HG03025 (cell line): Measurements from ENCODE around the gene CCDC30.
"Not testable (repeated sequence)": the region's sequence is repeated elsewhere in the genome, so short reads cannot be mapped to it uniquely, and the experiment has no call there.

ENCODE experiments used
- ATAC-seq: cut with Tn5 transposase; IDR thresholded peaks from one replicate; pipeline ENCODE4 v1.9.1; 2021; ENCODE audit warnings: mild to moderate bottlenecking, moderate library complexity; ENCODE audit not compliant: unreplicated experiment, low FRiP score

The CCDC30 gene

DNA sequence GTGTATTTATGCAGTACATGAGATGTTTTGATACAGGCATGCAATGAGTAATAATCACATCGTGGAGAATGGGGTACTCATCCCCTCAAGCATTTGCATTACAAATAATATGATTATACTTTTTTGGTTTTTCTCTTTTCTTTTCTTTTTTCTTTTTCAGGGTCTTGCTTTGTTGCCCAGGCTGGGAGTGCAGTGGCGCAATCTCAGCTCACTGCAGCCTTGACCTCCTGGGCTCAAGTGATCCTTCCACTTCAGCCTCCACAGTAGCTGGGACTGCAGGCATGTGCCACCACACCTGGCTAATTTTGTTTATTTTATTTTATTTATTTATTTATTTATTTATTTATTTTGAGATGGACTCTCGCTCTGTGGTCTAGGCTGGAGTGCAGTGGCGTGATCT is 158.1 kb downstream of the CCDC30 start:
- not testable (repeated sequence) for ATAC-seq

DNA sequence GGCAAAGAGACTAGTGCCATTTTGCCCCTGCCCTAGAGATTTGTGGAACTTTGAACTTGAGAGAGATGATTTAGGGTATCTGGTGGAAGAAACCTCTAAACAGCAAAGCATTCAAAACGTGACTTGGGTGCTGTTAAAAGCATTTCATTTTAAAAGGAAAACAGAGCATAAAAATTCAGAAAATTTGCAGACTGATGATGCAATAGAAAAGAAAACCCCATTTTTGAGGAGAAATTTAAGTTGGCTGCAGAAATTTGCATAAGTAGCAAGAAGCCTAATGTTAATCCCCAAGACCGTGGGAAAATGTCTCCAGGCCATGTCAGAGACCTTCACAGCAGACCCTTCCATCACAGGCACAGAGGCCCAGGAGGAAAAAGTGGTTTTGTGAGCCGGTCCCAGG is 164.1 kb downstream of the CCDC30 start:
- ATAC-seq: not testable (repeated sequence)

DNA sequence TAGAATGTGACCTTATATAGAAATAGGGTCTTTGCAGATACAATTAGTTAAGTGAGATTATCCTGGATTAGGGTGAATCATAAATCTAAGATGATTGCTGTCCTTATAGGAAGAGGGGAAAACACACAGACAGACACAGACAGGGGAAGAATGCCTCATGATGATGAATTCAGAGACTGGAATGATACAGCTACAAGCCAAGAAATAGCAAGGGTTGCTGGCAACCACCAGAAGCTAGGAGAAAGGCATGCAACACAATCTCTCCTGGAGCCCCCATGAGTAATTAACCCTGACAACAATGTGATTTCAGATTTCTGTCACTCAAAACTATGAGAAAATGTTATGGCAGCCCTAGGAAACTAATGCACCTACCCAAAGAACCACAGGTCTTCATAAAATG is 176.0 kb downstream of the CCDC30 start:
- ATAC-seq: no peak

DNA sequence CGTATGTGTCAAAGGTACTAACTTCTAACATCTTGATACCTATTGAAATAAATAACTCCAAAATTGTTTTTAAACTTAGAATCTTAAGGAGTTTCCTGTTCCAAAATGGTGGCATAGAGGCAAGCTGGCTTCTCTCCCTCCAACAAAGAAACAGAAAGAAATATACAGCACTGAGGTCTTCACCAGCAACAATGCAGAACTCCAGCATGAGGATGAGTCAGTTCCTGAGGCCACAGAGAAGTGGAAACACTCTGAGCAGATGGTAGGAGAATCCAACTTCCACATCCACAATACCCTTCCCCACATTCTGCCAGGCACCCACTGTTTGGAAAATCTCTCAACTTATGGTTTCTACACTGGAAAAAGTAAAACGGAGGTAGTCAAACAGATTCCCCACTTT is 183.0 kb downstream of the CCDC30 start:
- ATAC-seq: no peak

DNA sequence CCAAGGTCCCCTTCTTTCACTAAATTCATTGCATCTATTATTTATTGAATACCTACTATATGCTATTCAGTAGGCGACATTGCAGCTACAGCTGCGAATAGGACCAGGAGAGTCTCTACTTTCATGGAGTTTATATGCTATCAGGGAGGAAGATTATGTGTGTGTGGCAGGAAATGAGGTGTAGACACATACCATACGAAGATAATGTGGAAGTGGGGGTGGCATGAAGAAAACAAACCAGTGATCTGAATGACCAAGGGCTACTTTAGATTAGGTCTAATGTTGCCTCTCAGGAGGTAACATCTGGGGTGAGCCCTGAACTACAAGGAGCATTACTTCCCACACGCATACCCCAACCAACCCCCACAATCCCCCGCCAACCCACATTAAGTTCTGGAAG is 194.1 kb downstream of the CCDC30 start:
- ATAC-seq: no peak

DNA sequence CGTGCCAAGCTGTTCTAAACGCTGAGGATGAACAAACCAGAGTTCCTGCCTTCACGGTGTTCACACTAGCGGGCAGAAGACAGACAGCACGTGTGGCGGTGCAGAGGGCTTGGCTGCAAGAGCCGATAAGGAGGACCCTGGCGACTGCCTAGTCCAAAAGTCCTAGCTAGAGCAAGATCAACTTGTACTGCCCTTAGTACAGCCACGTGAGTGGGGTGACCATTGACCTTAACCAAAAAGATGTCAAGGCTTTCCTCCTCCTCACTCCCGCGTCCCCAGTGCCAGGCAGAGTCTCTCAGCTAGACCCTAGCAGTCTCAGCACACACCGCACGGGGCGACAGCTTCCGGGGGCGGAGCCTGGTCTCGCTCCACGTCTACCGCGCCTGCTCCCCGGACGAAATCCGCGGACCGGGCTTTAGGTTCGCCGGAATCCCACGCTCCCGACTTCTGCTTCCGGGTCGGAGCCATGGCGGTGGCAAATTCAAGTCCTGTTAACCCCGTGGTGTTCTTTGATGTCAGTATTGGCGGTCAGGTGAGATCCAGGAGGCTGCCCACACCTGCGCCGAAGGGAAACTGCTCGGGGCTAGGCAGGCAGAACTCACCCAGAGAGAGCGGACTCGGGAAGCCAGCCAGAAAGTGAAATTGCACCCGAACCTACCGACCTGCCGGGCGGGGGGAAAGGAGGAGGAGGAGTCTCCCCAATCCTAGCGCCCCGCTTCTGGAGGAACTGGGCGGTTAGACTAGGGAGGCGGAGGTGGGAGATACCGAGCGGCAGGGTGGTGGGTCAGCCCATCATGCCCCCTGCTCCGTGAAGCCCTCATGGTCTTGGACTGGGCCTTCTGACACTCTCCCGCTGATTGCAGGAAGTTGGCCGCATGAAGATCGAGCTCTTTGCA is 195.1 kb downstream of the CCDC30 start, which contains the start of gene PPIH:
PPIH (plus strand) TSS at position 443 of the 896 bp plus-strand sequence; CDS start at position 467, 24 bp downstream.
- peak; percentile 91 for ATAC-seq

DNA sequence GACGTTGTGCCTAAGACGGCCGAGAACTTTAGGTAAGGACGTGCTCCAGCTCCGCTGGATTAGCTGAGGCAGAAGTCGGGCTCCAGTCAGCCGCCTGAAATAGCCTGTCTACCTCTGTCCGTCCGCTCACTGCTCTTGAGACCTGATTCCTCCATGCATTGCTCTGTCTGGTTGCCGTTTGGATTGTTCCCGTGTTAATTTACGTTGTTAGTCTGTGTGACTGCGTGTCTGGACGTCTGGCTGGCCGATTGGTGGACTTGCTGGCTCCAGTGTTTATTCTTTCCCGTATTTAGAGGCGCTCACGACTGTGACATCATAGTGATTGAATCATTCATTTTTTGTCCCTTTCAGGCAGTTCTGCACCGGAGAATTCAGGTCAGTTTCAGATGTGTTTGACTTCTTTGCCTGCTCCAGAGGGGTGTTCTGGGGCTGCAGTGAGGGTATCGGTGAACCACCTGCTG is 195.8 kb downstream of the CCDC30 start:
- ATAC-seq: no peak

DNA sequence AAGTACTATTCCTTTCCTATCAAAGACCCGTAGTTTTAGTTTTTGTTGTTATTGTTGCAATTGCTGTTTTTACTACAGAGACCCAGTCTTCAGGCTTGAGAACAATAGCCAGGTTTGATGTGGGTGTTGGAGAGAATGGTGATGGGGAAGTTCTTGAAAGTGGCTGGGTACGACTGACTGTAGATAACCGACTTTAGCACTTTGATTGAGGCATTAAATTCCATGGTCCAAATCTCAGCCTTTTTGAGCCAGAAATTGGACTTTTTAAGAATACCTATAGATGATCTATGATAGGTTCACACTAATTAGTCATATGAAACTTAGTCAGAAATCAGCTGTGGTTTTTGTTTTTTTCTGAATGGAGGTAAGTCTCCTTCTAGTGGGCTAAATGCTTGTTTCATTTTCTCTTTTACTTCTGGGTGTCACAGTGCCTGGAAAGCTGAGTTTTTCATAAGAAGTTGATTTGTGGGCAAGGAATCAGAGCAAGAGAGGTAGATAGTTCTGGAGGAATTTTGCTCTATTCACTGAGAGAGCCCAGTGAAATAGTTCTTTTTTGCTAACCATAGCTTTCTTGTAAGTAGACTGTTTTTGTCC is 197.9 kb downstream of the CCDC30 start:
- ATAC-seq: no peak

DNA sequence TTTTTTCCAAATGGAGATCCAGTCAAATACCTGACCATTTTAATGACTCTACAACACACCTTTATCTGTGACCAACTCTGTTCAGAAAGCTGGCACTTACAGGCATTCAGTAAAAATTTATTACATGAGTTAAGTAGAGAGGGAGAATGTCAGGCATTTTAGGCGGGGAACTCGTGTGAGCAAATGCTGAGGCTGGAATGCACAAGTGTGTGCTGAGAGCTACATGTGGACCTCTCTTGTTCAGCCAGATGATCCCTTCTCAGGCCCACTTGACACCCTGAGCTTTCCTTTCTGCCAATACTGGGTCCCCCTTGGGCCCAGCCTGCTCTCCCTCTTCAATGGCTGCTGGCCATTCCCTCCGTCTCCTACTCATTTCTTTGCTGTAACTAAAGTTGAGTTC is 206.8 kb downstream of the CCDC30 start:
- ATAC-seq: no peak

DNA sequence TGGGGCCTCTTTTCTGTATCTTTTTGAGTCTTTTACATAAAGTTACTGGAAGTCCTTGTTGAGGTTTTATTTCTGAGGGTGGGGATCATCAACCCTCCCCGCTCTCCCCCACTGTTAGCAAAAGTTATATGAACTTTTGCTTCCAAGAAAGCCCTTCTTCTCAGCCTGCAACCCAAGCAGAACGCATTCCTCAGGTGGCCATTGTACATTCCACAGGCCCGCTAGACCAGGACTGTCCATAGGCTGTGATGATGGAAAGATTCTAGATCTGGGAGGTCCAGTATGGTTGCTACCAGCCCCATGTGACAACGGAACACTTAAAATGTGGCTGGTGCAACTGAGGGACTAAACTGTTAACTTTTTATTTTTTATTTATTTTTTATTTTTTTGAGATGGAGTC is 207.3 kb downstream of the CCDC30 start:
- ATAC-seq: no peak

DNA sequence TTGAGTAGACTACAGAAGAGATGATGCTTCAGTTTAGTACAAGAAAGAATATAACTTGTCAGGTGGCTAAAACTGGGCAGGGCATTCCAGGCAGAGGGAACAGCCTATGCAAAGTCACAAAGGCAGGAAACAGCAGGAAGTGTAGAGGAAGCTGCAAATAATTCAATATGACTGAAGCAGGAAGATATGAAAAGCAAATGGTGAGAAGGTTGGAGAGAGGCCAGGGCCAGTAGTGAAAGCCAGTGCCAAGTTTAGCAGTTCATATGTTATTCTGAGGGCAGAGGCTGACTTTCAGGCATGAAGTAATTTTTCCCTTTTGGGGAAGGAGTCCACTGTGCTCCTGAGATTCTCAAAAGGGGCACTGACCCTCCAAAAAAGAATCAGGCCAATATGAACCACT is 211.1 kb downstream of the CCDC30 start:
- no peak for ATAC-seq

DNA sequence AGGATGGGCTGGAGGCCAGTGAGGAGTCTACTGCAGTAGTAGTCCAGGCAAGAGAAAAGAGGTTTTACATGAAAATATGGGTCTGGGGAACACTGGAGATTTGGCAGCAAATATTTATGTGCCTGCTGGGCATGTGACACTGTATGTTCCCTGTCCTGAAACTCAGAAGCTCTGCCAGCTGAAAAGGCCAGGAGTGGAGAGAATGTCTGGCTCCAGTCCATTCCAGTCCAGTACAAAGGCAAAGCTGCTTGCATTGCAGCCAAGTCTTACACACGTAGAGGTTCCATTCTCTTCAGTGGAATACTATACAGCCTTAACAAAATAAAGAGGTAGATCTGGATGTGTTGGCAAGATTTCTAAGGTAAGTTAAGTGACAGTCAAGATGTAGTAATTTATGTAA is 211.6 kb downstream of the CCDC30 start:
- ATAC-seq: no peak

DNA sequence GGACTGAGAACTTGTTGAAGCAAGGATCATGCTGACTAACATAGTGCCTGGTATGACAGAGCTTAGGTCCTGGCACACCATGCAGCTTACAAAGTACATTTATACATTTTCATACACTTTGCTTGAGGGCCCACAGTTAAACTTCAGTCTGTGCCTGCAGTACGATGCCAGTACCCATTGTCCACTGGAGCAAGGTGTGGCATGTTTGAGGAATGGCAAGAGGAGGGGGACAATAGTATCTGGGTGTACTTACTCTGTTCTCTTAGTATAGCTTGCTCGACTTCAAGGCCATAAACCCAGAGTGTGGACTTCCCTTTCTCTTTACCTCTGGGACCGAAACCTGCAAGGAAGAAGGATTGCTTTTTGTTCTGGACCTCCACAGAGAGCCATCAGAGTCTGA is 212.4 kb downstream of the CCDC30 start:
- ATAC-seq: no peak

DNA sequence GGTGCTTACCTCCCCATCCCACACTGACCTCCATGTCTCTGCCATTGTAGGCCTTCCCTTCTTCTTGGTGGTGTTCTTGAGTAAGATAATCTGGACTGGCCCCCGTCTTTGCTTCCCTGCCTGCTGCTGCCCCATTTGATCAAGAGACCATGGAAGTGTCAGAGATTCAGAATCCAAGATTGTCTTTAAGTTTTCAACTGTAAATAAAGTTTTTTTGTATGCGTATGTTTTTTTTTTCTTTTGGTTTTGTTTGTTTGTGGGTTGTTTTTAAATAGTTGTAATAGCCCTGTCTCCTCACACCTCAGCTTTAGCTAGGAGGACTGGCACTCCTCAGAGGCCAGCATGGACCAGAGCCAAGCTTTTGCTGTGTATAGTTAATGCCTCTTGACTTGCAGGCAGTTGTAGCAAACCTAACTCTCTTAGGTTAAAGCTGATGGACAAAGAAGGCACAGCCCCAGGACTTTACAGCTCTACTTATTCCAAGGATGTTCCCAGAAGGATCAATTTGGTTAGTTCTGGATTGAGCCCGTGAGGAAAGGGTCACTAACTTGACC is 213.5 kb downstream of the CCDC30 start:
- ATAC-seq: no peak

DNA sequence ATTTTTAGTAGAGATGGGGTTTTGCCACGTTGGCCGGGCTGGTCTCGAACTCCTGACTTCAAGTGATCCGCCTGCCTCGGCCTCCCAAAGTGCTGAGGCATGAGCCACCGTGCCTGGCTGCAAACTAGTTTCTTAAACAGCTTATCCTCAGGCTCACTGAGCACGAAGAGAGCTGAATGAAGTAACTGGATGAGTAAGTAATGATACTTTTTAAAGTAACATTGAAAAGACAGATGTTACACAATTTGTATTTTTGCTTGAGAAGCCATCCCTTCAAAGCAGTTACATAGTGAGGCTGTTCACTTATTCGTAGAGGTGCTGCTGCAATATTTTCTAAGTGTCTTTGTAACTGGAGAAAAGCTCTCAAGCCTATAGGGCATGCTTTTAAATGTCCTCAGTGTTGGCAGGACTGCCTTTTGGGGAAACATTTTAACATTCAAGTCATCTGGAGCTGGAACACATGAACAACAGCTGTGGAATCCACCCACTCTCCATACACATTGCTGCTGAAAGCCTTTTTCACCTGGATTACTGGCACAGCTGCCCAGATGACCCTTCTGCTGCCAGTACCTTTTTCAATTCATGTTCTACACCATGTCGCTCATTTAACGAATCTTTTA is 216.4 kb downstream of the CCDC30 start:
- no peak for ATAC-seq

DNA sequence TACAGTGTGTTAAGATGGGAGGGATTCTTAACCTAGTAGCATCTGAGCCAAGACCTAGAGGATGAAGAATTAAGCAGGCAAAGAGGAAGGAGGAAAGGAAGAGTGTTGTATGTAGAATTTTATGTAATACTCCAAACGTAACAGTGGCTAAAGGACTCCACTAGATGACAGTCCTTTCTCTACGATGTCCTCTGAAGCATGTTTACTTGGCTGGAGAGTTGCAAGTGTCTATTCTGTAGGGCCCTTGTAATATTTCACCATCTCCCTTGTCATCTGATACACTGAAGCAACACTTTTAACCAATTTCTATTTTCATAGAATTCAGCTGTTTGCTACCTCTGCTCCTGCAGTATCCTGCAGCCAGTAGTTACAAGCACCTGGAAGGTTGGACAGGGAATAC is 217.0 kb downstream of the CCDC30 start:
- no peak for ATAC-seq

DNA sequence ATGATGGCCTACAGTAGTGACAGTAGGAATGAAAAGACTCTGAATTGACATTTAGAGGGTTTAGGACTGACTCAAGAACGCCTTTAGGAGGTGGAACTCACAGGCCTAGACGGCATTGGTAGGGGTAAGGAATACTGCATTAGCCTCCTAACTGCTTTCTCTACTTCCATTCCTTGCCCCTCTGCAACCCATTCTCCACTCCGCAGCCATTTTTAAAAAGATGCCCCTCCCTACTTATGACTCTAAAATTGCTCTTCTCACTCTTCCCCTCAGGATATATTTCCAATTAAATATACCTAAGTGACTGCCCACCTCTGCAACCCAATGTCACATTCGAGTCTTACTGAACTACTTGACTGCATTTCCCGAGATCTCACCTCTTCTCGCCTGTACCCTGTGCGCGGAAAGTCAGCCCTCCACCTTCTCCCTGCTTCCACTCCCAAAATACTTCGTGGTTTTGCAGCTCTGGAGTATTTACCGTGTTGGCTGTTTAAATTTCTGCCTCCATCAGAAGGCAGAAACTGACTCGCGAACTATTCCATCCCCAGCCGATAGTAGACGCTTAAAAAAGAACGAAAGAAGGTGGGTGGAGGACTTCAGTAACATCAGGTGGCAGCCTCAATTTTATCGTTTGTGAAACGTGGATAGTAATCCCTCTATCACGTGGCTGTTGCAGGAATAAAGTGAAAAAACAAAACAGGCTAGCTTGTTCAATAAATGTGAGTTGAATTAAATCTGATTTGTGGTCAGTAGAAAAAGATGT is 218.0 kb downstream of the CCDC30 start:
- ATAC-seq: no peak

DNA sequence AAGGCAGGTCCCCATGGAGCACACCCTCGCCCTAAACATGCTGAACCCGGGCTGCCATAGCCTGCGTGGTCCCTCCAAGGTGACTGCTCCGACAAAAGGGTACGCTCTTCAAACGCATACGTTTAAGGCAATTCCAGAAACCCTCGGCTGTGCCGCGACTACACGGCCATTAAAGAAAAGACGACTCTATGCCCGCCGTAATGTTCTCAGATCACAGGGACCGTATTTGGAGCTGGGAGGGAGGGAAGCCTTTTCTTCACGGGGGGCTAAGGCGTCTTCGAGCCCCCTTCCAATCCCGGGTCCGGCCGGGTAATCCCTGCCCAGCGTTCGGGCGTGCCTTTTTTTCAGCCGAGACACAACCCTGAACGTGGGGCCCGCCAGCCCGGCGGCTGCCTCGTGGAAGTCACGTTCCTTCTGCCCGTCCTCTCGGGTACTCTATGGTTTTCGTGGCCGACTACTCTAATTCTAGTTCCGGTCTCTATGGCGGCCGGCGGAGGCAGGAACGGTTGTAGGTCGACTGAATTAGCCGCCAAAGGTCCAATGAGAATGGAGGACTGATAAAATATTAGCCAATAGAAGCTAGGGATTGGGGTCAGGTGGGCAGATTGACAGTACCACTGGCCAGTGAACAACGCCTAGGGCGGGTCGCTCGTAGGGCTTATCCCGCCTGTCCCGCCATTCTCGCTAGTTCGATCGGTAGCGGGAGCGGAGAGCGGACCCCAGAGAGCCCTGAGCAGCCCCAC is 218.8 kb downstream of the CCDC30 start, which contains the start of gene YBX1:
YBX1 (plus strand) TSS at position 678 of the 743 bp plus-strand sequence. CDS start 148 bp downstream, outside the sequence.
- peak; percentile 83 for ATAC-seq

DNA sequence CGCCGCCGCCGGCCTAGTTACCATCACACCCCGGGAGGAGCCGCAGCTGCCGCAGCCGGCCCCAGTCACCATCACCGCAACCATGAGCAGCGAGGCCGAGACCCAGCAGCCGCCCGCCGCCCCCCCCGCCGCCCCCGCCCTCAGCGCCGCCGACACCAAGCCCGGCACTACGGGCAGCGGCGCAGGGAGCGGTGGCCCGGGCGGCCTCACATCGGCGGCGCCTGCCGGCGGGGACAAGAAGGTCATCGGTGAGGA is 219.3 kb downstream of the CCDC30 start:
- ATAC-seq: peak; percentile 13
